Stimulated activated CD4-positive, alpha-beta T cell treated with anti-CD3 and anti-CD28 coated beads, Interleukin-12 subunit alpha, Interleukin-12 subunit beta, amount 100 ng/mL, for 48 hours (primary cell): ENCODE measurements around the gene F2.
A peak's percentile ranks its signal among the peaks of the same experiment; 100 is the strongest.
"Not testable (repeated sequence)": the region's sequence is repeated elsewhere in the genome, so short reads cannot be mapped to it uniquely, and the experiment has no call there.

ENCODE experiments used
- DNase-seq, 3 donors: peaks; one replicate each; pipeline ENCODE4 v3.0.0-alpha.2; 2020; ENCODE audit warnings: low read depth in 2 of 3, low spot score in 1 of 3

Gene F2

GRCh38 chr11:46684367-46684766 is 34.6 kb upstream of the F2 start:
- no peak for DNase-seq

DNA sequence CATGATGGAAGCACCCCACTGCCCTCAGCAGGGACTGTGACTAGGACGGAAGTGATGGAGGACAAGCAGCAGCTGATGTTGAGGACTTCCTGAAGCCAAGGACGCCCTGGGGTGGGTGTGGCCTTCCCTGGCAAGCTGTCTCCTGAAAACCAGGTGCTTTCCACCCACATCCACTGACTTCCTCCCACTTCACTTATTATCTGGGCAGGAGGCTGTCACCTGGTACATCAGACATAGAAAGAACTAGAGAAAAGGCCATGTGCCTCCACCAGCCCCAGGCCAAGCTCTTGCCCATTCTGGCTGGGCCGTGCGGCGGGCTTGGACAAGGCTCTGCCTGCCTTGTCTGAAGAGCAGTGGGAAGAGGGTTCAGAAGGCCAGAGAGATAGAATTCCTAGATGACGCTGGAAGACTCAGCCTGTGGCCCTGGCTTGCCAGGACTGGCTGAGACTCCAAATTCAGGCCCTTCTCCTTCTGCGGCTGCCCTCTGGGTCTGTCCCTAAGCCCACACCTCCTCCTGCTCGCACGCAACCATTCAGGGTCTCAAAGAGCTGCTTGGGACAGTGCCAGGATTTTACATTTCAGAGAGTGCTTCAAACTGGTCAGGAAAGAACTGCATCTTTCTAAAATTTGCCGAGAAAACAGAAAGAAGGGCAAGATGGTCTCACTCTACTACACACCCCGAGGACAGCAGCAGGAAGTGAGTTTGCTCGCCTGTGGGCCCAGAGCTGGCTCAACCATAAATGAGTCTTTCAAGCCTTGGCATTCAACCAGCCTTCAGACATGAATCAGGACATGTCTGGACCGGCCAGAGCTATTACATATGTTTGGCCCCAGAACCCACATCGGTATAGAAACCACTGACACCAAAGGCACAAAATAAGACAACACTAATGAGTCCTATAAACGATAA is 31.9 kb upstream of the F2 start:
- no peak for DNase-seq

DNA sequence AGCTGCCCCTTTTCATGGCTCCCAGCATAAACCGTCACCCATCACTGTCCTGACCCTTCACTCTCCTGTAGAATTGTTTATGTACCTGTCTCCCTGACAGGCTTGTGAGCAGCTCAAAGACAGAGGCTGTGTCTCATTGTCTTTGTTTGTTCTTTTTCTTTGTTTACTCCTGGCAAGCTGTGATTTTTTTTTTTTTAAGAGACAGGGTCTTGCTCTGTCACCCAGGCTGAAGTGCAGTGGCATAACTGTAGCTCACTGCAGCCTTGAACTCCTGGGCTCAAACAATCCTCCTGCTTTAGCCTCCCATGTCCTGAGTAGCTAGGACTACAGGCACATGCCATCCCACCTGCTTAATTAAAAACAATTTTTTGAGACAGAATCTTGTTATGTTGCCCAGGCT is 28.3 kb upstream of the F2 start:
- no peak for DNase-seq

DNA sequence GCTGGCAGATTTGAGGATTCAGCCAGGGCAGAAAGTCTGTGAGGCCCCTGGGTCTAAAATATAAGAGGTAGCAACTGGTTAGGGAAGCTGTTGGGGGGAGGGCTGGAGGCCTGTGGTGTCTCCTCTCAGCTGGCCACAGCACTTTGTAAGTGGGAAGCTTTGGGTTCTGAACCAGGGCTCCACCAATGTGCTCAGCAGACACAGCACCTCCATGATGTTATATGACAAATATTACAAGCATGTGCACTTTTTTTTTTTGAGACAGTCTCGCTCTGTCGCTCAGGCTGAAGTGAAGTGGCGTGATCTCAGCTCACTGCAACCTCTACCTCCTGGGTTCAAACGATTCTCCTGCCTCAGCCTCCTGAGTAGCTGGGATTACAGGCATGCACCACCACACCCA is 26.6 kb upstream of the F2 start:
- no peak for DNase-seq

- no peak for DNase-seq
These were observed 25.4 kb upstream of the F2 start for GRCh38 chr11:46693597-46694012.

DNA sequence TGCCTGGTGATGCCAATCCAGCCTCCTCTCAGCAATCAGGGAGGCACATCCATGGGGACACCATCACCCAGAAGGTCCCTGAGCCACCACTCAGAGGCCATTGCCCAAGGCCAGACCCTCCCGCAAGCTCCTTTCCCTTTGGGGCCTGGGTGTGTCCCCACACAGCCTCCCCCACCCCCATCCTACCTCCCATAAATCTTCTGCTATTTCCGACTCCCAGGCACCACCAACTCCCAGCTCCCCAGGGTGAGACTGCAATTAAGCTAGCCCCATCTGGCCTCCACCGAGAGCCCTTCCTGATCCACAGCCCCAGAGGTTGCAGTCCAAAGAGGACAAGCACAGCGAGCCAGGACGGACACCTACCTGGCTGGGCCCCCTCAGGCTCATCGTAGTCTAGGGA is 24.9 kb upstream of the F2 start:
- DNase-seq, result no peak

DNA sequence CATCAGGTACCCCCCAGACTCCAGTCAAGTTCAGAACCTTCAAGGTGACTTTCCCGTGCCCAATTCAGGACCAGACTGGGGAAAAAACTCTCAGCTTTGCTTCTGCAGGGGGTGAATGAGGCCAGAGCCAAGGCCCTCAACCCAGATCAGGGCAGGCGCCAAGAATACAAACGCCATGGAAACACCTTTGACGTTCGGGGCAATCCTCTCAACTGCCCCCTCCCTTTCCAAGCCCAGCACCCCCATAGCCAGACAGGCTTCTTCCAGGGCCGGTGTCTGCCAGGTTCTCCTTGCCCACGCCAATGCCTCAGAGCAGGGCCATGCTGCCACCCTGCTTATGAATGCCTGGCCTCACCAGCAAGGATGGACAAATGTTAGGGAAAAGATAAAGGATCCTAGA is 24.4 kb upstream of the F2 start:
- no peak for DNase-seq

DNA sequence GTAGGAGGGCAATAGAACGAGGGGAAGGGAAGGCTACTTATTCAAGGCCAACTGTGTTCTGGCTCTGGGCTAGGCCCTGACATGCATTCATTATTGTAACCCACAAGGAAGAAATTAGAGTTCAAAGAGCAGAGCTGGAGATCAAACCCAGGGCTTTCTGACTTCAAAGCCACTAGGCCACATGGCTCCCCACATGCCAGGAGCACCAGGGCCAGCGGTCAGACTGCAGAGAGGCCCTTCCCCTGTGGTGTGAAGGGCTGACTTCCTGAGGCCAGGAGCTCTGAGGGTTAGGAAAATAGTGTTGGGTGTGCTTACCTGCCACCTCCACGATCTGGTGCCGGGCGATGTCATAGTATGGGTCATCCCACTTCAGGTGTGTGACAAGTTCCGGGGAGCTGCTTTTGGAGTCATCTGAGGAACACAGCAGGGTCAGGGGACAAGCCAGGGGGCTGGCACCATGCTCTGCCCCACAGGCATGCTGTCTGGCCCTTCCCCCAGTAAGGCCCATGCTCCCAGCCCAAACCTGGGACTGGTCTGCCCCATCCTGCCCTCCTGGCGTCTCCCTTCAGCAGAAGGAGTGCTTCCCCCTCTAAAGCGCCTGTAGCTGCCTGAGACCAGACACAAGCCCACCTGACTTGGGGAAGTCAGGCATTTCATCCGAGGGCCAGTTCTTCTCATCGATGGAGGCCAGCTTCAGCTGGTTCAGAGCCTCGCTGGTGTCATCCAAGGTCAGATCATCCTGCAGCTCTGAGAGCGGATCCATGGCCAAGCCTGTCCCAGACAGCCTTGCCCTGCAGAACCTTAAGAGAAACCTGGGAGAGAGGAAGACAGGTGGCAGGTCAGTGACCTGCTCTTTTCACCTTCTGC is 23.4 kb upstream of the F2 start:
- DNase-seq, result no peak

- no peak for DNase-seq
These were observed 22.8 kb upstream of the F2 start for GRCh38 chr11:46696212-46696558.

- DNase-seq, result no peak
These were observed 21.7 kb upstream of the F2 start for GRCh38 chr11:46697303-46697702.

DNA sequence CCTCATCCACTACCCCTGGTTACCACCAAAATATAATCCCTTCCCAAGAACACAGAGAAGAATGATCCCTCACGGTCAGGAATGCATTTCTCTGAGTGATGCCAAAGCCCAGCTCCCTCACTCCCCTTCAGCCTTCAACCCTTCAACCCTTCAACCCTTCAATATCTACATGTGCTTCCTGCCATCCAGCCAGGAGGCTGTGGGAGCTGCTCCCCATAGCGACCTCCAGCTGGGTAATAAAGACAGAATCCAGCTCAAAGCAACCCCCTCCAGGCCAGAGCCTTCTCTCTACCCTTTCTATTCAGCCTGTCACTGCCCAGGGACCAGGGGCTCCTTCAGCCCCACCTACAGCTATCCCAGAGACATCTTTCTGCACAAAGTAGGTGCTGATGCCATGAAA is 21.3 kb upstream of the F2 start:
- no peak for DNase-seq

- DNase-seq, result no peak
These were observed 20.4 kb upstream of the F2 start for GRCh38 chr11:46698597-46698996.

DNA sequence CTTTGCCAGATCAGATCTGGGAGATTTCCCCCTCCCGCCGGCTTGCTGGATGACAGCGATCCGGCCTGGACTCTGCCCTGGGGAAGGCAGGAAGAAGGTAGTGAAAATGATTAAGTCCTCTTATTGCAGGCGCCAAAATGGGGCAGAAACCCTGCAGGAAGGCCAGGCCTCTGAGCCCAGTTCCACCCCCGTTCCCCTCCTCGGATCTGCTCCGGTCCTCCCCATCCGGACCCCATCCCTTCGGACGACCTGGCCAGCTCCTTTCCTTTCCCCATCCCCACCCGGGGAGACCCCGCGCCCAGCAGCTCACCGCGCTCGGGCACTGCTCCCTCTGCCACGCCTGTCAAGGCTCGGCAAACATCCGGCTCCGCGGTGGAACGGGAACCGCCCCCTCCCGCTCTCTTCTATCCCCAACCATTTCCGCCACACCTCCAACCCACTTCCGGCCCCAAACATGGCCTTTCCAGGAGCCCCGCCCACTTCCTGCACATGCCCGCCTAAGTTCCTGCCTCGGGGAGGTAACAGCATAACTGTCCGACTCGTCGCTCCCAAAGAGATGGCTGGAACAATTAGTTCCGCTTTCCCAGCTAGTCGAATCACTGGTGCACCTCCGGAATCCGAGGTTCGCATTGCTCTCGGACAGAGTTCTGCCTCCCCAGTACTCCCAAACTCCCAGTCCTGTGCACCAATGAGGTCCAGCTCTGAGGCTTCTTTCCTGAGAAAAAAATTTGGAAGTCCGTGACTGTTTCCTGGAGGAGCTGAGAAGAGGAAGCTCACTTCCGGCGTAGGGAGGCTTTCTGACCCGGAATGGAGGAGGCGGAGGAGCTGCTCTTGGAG is 18.6 kb upstream of the F2 start, which contains the start of the genes ARHGAP1 and ZNF408:
Gene ARHGAP1 (minus strand): TSS at position 379 of the 837 bp plus-strand sequence. CDS start 4,512 bp downstream, outside the sequence.
Gene ZNF408 (plus strand): TSS at position 791 of the 837 bp plus-strand sequence. CDS start 17 bp downstream, at position 808.
- DNase-seq, result peak; percentile 98 to 100 (median 100)

DNA sequence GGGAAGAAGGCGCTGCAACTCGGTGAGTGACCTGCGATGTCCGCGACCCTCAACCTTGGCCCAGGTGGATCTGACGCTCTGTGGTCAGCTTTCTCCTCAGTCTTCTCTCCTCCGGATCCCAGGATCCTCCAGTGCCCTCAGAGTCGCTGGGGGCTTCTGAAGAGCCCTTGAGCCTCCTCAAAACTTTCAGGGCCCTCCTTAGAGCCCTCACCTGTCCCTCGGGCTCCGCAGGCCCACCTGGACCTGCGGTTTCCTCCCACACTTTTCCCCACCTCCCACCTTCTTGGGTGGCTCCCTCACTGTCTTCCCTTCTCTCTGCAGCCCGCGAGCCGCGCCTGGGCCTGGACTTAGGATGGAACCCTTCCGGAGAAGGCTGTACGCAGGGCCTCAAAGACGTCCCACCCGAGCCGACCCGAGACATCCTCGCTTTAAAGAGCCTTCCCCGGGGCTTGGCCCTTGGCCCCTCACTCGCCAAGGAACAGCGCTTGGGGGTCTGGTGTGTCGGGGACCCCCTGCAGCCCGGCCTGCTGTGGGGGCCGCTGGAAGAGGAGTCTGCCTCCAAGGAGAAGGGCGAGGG is 17.8 kb upstream of the F2 start:
- no peak for DNase-seq

DNA sequence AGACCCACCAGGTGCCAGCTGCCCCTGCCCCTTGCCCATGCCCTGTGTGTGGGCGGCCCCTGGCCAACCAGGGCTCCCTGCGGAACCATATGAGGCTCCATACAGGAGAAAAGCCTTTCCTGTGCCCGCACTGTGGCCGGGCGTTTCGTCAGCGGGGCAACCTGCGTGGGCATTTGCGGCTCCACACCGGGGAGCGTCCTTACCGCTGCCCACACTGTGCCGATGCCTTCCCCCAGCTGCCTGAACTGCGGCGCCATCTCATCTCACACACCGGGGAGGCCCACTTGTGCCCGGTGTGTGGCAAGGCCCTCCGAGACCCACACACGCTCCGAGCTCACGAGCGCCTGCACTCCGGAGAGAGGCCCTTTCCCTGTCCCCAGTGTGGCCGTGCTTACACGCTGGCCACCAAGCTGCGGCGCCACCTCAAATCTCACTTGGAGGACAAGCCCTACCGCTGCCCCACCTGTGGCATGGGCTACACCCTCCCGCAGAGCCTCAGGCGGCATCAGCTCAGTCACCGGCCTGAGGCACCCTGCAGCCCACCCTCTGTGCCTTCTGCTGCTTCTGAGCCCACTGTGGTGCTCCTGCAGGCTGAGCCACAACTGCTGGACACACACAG is 13.8 kb upstream of the F2 start:
- DNase-seq, result no peak

GRCh38 chr11:46706886-46707285 is 12.1 kb upstream of the F2 start:
- DNase-seq, result no peak

DNA sequence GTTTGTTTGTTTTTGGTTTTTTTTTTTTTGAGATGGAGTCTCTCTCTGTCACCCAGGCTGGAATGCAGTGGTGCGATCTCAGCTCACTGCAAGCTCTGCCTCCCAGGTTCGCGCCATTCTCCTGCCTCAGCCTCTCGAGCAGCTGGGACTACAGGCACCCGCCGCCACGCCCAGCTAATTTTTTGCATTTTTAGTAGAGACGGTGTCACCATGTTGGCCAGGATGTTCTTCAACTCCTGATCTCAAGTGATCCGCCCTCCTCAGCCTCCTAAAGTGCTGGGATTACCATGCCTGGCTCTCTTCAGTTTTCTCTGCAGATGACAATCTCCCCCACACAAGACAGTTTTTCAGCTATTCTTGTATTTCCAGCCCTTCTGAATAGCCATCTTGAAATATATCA is 9.7 kb upstream of the F2 start:
- not testable (repeated sequence) for DNase-seq

DNA sequence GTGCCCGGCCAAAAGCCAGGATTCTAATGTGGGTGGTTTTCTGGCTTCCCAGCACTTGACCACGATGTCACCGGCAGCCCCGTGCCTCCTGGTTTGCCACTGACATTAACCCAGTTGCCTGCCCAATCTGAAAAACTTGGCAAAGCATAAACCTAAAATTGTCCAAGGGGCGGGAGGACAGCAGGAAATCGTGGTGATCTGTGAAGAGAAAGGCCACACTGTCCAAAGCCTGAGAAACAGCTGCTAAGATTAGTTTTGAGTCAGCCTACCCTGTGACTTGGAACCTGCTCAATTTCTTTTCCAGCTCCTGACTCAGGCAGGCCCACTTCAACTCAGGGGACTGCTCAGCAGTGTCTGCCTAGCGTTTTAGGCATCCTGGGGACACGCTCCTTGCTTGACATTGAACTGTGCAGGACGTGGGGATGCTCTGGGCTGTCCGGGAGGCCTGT is 8.2 kb upstream of the F2 start:
- DNase-seq, result no peak

- DNase-seq, result no peak
These were observed 7.7 kb upstream of the F2 start for GRCh38 chr11:46711303-46711702.

DNA sequence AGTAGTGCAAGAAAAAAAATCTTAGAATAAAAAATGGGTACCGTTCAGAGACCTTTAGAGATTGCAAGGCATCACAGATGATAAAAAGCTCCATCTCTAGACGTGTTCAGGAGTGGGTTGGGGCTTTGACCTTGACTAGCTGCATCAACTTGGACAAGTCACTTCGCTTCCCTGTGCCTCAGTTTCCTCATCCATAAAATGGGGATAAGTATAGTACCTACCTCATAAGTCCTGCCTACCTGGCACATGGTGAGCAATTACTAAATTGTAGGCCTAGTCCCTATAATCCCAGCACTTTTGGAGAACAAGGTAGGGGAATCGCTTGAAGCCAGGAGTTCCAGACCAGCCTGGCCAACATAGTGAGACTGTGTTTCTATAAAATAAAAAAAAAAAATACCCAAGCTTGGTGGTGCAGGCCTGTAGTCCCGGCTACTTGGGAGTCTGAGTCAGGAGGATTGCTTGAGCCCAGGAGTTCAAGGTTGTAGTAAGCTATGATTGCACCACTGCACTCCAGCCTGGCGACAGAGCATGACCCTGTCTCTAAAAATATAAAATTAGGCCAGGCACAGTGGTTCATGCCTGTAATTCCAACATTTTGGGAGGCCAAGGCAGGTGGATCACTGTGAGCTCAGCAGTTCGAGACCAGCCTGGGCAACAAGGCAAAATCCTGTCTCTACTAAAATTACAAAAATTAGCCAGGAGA is 6.0 kb upstream of the F2 start:
- no peak for DNase-seq
